LoVo (cell line): Measurements from ENCODE around the gene CSF3.
"Not testable (repeated sequence)": the region's sequence is repeated elsewhere in the genome, so short reads cannot be mapped to it uniquely, and the experiment has no call there.

Experiments used
- DNase-seq: peaks from one replicate; pipeline ENCODE4 v3.0.0-alpha.2; 2016; ENCODE audit warnings: low spot score

CSF3 gene

DNA sequence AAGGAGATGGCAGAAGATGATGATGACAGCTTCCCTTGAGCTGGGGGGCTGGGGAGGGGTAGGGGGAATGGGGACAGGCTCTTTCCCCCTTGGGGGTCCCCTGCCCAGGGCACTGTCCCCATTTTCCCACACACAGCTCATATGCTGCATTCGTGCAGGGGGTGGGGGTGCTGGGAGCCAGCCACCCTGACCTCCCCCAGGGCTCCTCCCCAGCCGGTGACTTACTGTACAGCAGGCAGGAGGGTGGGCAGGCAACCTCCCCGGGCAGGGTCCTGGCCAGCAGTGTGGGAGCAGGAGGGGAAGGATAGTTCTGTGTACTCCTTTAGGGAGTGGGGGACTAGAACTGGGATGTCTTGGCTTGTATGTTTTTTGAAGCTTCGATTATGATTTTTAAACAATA is 17.7 kb upstream of the CSF3 start:
- no peak for DNase-seq

DNA sequence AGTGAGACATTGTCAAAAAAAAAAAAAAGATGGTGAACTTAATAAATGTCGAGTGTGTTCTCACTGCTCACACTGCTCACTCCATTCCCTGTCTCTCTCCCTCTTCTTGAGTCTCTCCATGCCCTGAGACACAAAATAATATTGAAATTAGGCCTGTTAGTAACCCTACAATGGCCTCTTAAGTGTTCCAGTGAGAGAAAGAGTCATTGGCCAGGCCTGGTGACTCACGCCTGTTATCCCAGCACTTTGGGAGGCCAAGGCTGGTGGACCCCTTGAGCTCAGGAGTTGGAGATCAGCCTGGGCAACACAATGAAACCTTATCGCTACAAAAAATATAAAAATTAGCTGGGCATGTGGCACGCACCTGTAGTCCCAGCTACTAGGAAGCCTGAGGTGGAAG is 16.2 kb upstream of the CSF3 start:
- DNase-seq, result no peak

GRCh38 chr17:40000161-40000560 is 15.1 kb upstream of the CSF3 start:
- no peak for DNase-seq

GRCh38 chr17:40001335-40001734 is 13.9 kb upstream of the CSF3 start:
- not testable (repeated sequence) for DNase-seq

GRCh38 chr17:40004072-40004471 is 11.2 kb upstream of the CSF3 start:
- no peak for DNase-seq

- DNase-seq, result no peak
These were observed 10.5 kb upstream of the CSF3 start for GRCh38 chr17:40004712-40005111.

DNA sequence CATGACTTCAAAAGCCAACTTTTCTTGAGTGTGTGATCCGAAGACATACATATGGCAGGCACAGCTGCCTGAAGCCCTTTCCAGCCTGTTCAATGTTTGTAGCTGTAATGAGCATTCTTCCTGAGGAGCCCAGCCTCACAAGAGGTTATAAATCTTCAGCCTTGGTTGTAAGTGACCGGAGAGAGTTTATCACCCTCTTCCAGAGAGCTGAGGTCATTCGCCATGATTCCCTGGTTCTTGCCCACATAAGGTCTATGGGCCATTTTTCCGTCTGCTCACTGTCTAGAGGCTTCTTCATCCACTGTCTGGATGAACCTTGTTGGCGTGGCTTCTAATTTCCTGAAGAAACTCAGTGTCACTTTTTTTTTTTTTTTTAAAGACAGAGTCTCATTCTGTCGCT is 9.7 kb upstream of the CSF3 start:
- DNase-seq, result no peak

- not testable (repeated sequence) for DNase-seq
These were observed 4.2 kb upstream of the CSF3 start for GRCh38 chr17:40010946-40011500.

GRCh38 chr17:40012017-40012647 is 3.1 kb upstream of the CSF3 start:
- DNase-seq, result not testable (repeated sequence)

GRCh38 chr17:40014375-40014980 is 762 bp upstream of the CSF3 start:
- DNase-seq, result no peak

DNA sequence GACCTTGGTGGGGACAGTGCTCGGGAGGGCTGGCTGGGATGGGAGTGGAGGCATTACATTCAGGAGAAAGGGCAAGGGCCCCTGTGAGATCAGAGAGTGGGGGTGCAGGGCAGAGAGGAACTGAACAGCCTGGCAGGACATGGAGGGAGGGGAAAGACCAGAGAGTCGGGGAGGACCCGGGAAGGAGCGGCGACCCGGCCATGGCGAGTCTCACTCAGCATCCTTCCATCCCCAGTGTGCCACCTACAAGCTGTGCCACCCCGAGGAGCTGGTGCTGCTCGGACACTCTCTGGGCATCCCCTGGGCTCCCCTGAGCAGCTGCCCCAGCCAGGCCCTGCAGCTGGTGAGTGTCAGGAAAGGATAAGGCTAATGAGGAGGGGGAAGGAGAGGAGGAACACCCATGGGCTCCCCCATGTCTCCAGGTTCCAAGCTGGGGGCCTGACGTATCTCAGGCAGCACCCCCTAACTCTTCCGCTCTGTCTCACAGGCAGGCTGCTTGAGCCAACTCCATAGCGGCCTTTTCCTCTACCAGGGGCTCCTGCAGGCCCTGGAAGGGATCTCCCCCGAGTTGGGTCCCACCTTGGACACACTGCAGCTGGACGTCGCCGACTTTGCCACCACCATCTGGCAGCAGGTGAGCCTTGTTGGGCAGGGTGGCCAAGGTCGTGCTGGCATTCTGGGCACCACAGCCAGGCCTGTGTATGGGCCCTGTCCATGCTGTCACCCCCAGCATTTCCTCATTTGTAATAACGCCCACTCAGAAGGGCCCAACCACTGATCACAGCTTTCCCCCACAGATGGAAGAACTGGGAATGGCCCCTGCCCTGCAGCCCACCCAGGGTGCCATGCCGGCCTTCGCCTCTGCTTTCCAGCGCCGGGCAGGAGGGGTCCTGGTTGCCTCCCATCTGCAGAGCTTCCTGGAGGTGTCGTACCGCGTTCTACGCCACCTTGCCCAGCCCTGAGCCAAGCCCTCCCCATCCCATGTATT is 1.1 kb downstream of the CSF3 start:
- no peak for DNase-seq

DNA sequence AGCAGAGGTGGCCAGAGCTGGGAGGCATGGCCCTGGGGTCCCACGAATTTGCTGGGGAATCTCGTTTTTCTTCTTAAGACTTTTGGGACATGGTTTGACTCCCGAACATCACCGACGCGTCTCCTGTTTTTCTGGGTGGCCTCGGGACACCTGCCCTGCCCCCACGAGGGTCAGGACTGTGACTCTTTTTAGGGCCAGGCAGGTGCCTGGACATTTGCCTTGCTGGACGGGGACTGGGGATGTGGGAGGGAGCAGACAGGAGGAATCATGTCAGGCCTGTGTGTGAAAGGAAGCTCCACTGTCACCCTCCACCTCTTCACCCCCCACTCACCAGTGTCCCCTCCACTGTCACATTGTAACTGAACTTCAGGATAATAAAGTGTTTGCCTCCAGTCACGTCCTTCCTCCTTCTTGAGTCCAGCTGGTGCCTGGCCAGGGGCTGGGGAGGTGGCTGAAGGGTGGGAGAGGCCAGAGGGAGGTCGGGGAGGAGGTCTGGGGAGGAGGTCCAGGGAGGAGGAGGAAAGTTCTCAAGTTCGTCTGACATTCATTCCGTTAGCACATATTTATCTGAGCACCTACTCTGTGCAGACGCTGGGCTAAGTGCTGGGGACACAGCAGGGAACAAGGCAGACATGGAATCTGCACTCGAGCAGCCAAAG is 2.3 kb downstream of the CSF3 start:
- DNase-seq, result no peak

DNA sequence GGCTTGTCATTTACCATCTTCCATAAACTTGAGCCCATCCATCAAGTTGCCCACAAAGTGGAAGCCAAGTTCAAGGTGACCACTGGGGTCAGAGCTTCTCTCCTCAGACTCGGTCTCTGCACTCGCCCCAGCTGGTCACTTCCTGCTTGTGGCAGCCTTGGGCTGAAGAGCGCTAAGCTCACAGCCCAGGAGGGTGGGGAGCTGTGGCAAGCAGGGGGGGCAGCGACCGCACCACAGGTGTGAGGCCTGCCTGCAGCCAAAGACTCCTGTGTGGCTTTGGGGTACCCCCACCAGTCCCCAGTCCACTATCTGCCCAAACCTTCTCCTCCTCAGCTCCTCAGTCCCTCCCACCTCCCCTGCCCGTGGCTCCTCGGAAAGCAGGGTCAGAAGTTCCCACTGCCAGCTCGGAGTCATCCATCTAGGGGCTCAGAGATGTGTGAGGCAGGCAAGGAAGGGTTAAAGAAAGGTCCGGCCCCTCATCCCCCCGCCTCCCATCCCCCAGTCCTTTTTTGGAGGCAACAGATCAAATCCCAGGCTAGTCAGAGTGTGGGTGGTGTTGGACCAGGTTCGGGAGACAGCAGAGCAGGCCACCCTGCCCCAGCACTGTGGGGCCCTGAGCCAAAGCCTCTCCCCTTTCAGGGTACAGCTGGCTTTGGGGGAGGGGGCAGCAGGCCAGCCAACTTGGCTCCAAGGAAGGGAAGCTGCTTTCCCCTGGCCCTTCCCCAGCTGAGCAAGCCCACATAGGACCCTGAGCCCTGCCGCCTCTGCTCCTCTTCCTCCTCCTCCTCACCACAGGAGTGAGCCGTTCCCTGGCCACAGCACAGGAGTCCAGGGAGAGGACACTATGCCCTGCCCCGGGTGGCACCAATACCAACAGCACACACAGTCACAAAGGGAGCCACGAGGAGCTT is 3.2 kb downstream of the CSF3 start:
- no peak for DNase-seq

- no peak for DNase-seq
These were observed 4.1 kb downstream of the CSF3 start for GRCh38 chr17:40019140-40019991.

GRCh38 chr17:40020146-40020545 is 4.9 kb downstream of the CSF3 start:
- DNase-seq, result no peak

GRCh38 chr17:40021451-40021971 is 6.3 kb downstream of the CSF3 start:
- DNase-seq, result no peak

DNA sequence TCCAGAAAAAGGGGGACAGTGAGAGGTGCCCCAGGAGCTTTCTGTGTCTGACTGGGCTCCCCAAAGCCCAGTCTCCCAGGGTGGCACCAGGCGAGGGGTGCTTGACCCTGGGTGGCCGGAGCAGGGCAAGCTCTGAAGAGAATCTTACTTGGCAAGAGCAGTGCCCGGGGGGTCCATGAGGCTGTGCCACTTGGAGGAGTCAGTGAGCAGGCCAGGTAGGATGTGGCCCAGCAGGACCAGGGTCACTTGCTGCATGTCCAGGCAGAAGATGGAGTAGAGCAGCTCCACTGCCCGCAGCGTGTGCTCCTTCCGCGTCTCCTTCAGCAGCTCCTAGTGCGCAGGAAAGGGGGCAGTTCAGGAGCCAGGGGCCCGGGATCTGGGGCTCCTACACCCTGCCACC is 7.3 kb downstream of the CSF3 start:
- no peak for DNase-seq

- DNase-seq, result no peak
These were observed 7.8 kb downstream of the CSF3 start for GRCh38 chr17:40022961-40023541.

- DNase-seq, result no peak
These were observed 8.5 kb downstream of the CSF3 start for GRCh38 chr17:40023590-40024292.
